NCI-H2171 treated with DMSO at 0.1 percent for 48 hours (cell line): ENCODE data around the gene ALG13.
A peak's percentile ranks its signal among the peaks of the same experiment; 100 is the strongest.
"Not testable (repeated sequence)": the region's sequence is repeated elsewhere in the genome, so short reads cannot be mapped to it uniquely, and the experiment has no call there.

Experiments
- DNase-seq: peaks from one replicate; lab custom pipeline; 2025; lab: John Stamatoyannopoulos, UW

Gene ALG13

GRCh38 chrX:111759686-111760085 lies 78.7 kb downstream of the ALG13 start:
- peak; percentile 77 for DNase-seq

- DNase-seq = no peak
Observed at GRCh38 chrX:111761578-111762135, 80.7 kb downstream of the ALG13 start.

- no peak for DNase-seq
Observed at GRCh38 chrX:111778591-111778990, 97.6 kb downstream of the ALG13 start.

- no peak for DNase-seq
Observed at GRCh38 chrX:111779582-111779981, 98.6 kb downstream of the ALG13 start.

GRCh38 chrX:111784667-111785066 lies 103.7 kb downstream of the ALG13 start:
- no peak for DNase-seq

GRCh38 chrX:111790054-111790453 lies 109.1 kb downstream of the ALG13 start:
- DNase-seq = not testable (repeated sequence)
